K562 (cell line): ENCODE results near the gene C1R. TPM values are rescaled to one million over a fixed set of nuclear protein-coding genes. Genes with fewer than 3 reads are reported as not detected.

Experiments used
- CBFB ChIP-seq: sonication (generic); formaldehyde crosslinking; IDR thresholded peaks from 2 replicates; pipeline ENCODE4 v1.4.0; 2020; ENCODE audit warnings: mild to moderate bottlenecking, missing genetic modification reagents
- CBX5 ChIP-seq: IDR thresholded peaks from 2 replicates; pipeline ENCODE4 v1.6.1; 2014; ENCODE audit warnings: low read depth, borderline replicate concordance
- FOS ChIP-seq: IDR thresholded peaks from 3 replicates; pipeline ENCODE4 v1.6.1; 2011; ENCODE audit not compliant: insufficient read length; ENCODE audit errors: extremely low read depth
- ILF3 ChIP-seq: fragments of 450-650 bp; IDR thresholded peaks from 2 replicates; pipeline ENCODE4 v1.6.1; 2018; ENCODE audit warnings: antibody characterized with exemption, mild to moderate bottlenecking, moderate library complexity, borderline replicate concordance
- ILK ChIP-seq: fragments of 450-650 bp; IDR thresholded peaks from 2 replicates; pipeline ENCODE4 v1.6.1; 2016; ENCODE audit warnings: missing genetic modification characterization, low read depth, mild to moderate bottlenecking, missing compliant biosample characterization, moderate library complexity, borderline replicate concordance
- MIER1 ChIP-seq: fragments of 450-650 bp; IDR thresholded peaks from 2 replicates; pipeline ENCODE4 v1.6.1; 2016; ENCODE audit warnings: antibody characterized with exemption, mild to moderate bottlenecking, low read depth
- PHF8 ChIP-seq: fragments of 200-600 bp; sonication (generic); IDR thresholded peaks from 2 replicates; pipeline ENCODE4 v1.6.1; 2012; ENCODE audit warnings: mixed run types, mild to moderate bottlenecking, inconsistent platforms, low read length, moderate library complexity, borderline replicate concordance
- PRPF4 ChIP-seq: fragments of 200-400 bp; formaldehyde crosslinking; IDR thresholded peaks from one replicate; pipeline ENCODE4 v1.6.1; 2017; ENCODE audit warnings: low read length, low read depth, mild to moderate bottlenecking; ENCODE audit not compliant: insufficient read depth, poor library complexity, severe bottlenecking
- ZBTB17 ChIP-seq: fragments of 450-650 bp; formaldehyde crosslinking; IDR thresholded peaks from 2 replicates; pipeline ENCODE4 v1.4.0; 2020; ENCODE audit warnings: mild to moderate bottlenecking
- ZBTB9 ChIP-seq: fragments of 450-650 bp; formaldehyde crosslinking; IDR thresholded peaks from 2 replicates; pipeline ENCODE4 v1.4.0; 2020; ENCODE audit warnings: mild to moderate bottlenecking, moderate library complexity
- ZNF184 ChIP-seq: sonication (generic); formaldehyde crosslinking; IDR thresholded peaks from 2 replicates; pipeline ENCODE4 v1.5.0; 2020; ENCODE audit warnings: missing genetic modification reagents
- ZNF212 ChIP-seq: fragments of 450-650 bp; formaldehyde crosslinking; IDR thresholded peaks from 2 replicates; pipeline ENCODE4 v1.4.0; 2020; ENCODE audit warnings: mild to moderate bottlenecking
- ZNF354B ChIP-seq: fragments of 250-450 bp; sonication (Bioruptor Pico); IDR thresholded peaks from 2 replicates; pipeline ENCODE4 v1.4.0; 2020
- ZNF449 ChIP-seq: fragments of 250-450 bp; sonication (Bioruptor Pico); IDR thresholded peaks from 2 replicates; pipeline ENCODE4 v1.8.0; 2022; ENCODE audit warnings: moderate library complexity, mild to moderate bottlenecking, inconsistent platforms
- ZNF79 ChIP-seq: fragments of 250-450 bp; sonication (Bioruptor Pico); IDR thresholded peaks from 2 replicates; pipeline ENCODE4 v1.4.0; 2020; ENCODE audit warnings: low read depth, mild to moderate bottlenecking, moderate library complexity
- polyA plus RNA-seq, 8 experiments: library from polyadenylated mRNA; depleted of rRNA in 4 of 8; stranded (reverse) in 5 of 8; unstranded in 3 of 8; fragments of >200 nt; fragmentation: Nextera tagmentation in 2 of 8; fragmentation: Illumina TruSeq in 1 of 8; extraction: Ambion mirVana in 2 of 8; extraction: Trizol in 1 of 8; gene quantifications; 2 replicates each; pipeline versions ENCODE4 v1.2.1 to v1.2.3, GENCODE V29; 2011 to 2014; ENCODE audit warnings: inconsistent platforms in 1 of 8, missing spikeins in 1 of 8
- total RNA-seq, 7 experiments: library from RNA; depleted of rRNA in 6 of 7; stranded (reverse); fragments of >200 nt in 6 of 7; fragmentation: Illumina TruSeq in 2 of 7; extraction: Trizol in 2 of 7; gene quantifications; 2 replicates each; pipeline versions ENCODE4 v1.2.1 to v1.2.3, GENCODE V29; 2011 to 2021; ENCODE audit warnings: low replicate concordance in 1 of 7
- TF ChIP-seq, protein P1 (sequence below): sonication (generic); formaldehyde crosslinking; IDR thresholded peaks from 2 replicates; pipeline ENCODE4 v1.5.0; 2020; ENCODE audit warnings: missing genetic modification reagents
- TF ChIP-seq, protein P2 (sequence below), 3 experiments: fragments of 200-800 bp in 1 of 3; fragments of 250-450 bp in 1 of 3; fragments of 450-650 bp in 1 of 3; sonication (Bioruptor Pico) in 1 of 3; sonication (Bioruptor generic) in 1 of 3; formaldehyde crosslinking in 1 of 3; IDR thresholded peaks; 2 replicates each; pipeline versions ENCODE4 v1.6.1 to v1.8.0; 2016 to 2022; ENCODE audit warnings: mild to moderate bottlenecking in 2 of 3, missing genetic modification characterization in 2 of 3, missing compliant biosample characterization in 1 of 3, moderate library complexity in 1 of 3
- TF ChIP-seq, protein P3 (sequence below), 2 experiments: fragments of 200-800 bp in 1 of 2; sonication (Bioruptor generic) in 1 of 2; sonication (generic) in 1 of 2; formaldehyde crosslinking in 1 of 2; IDR thresholded peaks in 1 of 2; conservative IDR thresholded peaks in 1 of 2; 2 replicates each; pipeline versions ENCODE4 v1.5.0 to v1.6.1; 2016 to 2020; ENCODE audit warnings: missing compliant biosample characterization in 1 of 2, missing genetic modification characterization in 1 of 2, missing genetic modification reagents in 1 of 2

C1R gene
- total and polyA plus RNA-seq, 9 of the 15 experiments (the other 6 are each of a cell fraction or from before 2014, with no cell fraction given): 0.07 to 1.0 (median 0.33) TPM; not detected in 1

GRCh38 chr12:7058163-7058845, 33.9 kb downstream of the C1R start (continued):
- TF ChIP-seq CBX5 (no peak), ILK (tag) (no peak), PRPF4 (no peak), ZNF354B (CRISPR knock-in tag) (peak; percentile 59; the same call in 1 of the 2 replicates), FOS (no peak), MIER1 (no peak), ZBTB17 (CRISPR knock-in tag) (peak; percentile 85), PHF8 (no peak), ZNF184 (CRISPR knock-in tag) (no peak), ZBTB9 (peak; percentile 95), ILF3 (no peak), ZNF212 (CRISPR knock-in tag) (no peak), ZNF79 (CRISPR knock-in tag) (peak; percentile 85), ZNF449 (CRISPR knock-in tag) (peak; percentile 94), CBFB (CRISPR knock-in tag) (no peak)
- TF ChIP-seq, protein P1, sequence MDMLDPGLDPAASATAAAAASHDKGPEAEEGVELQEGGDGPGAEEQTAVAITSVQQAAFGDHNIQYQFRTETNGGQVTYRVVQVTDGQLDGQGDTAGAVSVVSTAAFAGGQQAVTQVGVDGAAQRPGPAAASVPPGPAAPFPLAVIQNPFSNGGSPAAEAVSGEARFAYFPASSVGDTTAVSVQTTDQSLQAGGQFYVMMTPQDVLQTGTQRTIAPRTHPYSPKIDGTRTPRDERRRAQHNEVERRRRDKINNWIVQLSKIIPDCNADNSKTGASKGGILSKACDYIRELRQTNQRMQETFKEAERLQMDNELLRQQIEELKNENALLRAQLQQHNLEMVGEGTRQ (CRISPR knock-in tag): no peak
- TF ChIP-seq, protein P2, sequence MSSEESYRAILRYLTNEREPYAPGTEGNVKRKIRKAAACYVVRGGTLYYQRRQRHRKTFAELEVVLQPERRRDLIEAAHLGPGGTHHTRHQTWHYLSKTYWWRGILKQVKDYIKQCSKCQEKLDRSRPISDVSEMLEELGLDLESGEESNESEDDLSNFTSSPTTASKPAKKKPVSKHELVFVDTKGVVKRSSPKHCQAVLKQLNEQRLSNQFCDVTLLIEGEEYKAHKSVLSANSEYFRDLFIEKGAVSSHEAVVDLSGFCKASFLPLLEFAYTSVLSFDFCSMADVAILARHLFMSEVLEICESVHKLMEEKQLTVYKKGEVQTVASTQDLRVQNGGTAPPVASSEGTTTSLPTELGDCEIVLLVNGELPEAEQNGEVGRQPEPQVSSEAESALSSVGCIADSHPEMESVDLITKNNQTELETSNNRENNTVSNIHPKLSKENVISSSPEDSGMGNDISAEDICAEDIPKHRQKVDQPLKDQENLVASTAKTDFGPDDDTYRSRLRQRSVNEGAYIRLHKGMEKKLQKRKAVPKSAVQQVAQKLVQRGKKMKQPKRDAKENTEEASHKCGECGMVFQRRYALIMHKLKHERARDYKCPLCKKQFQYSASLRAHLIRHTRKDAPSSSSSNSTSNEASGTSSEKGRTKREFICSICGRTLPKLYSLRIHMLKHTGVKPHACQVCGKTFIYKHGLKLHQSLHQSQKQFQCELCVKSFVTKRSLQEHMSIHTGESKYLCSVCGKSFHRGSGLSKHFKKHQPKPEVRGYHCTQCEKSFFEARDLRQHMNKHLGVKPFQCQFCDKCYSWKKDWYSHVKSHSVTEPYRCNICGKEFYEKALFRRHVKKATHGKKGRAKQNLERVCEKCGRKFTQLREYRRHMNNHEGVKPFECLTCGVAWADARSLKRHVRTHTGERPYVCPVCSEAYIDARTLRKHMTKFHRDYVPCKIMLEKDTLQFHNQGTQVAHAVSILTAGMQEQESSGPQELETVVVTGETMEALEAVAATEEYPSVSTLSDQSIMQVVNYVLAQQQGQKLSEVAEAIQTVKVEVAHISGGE (CRISPR knock-in tag; IDR thresholded peaks at IDR 0.05): peak in 1 of 3 experiments; percentile 70; a peak in 2 of 6 replicates
- TF ChIP-seq, protein P3, sequence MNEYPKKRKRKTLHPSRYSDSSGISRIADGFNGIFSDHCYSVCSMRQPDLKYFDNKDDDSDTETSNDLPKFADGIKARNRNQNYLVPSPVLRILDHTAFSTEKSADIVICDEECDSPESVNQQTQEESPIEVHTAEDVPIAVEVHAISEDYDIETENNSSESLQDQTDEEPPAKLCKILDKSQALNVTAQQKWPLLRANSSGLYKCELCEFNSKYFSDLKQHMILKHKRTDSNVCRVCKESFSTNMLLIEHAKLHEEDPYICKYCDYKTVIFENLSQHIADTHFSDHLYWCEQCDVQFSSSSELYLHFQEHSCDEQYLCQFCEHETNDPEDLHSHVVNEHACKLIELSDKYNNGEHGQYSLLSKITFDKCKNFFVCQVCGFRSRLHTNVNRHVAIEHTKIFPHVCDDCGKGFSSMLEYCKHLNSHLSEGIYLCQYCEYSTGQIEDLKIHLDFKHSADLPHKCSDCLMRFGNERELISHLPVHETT (CRISPR knock-in tag; conservative IDR thresholded peaks at IDR 0.05 in 1 of 2, IDR thresholded peaks at IDR 0.05 in 1 of 2): peak in 1 of 2 experiments; percentile 69; a peak in 2 of 4 replicates
